NOMO-1 (cell line): Measurements from ENCODE around the gene PXN.
"Not testable (repeated sequence)": the region's sequence is repeated elsewhere in the genome, so short reads cannot be mapped to it uniquely, and the experiment has no call there.

ENCODE experiments used
- DNase-seq, 2 experiments: peaks; one replicate each; lab custom pipeline; 2025; ENCODE audit not compliant: unreplicated experiment in 2 of 2; lab: John Stamatoyannopoulos, UW

The PXN gene

DNA sequence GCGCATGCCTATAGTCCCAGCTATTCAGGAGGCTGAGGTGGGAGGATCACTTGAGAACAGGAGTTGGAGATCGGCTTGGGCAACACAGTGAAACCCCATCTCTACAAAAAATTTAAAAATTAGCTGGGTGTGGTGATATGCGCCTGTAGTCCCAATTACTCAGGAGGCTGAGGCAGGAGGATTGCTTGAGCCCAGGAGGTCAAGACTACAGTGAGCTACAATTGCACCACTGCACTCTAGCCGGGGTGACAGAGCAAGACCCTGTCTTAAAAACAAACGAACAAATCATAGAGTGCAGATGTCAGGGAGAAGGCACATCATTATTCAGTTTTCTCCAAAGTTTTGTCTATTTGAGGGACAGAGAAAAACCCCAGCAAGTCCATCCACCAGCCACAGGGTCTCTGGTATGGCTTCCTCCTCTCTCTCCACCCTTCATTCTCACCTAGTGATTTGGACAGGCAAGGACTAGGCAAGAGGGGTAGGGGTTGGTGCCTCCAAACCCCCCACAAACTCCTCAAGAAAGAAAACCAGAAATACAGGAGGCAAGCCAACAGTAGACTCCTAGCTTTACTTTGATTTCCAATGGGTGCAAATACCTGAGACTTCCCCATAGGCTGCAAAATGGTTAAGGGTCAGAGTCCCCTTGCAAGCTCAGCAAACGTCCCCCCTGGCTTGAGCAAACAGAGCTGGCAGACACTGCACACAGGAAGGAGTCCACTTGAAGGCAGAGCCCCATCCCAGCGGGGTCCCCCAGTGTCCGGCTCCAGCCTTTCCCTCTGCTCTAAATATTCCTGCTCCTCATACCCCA is 38.1 kb downstream of the PXN start:
- no peak for DNase-seq

DNA sequence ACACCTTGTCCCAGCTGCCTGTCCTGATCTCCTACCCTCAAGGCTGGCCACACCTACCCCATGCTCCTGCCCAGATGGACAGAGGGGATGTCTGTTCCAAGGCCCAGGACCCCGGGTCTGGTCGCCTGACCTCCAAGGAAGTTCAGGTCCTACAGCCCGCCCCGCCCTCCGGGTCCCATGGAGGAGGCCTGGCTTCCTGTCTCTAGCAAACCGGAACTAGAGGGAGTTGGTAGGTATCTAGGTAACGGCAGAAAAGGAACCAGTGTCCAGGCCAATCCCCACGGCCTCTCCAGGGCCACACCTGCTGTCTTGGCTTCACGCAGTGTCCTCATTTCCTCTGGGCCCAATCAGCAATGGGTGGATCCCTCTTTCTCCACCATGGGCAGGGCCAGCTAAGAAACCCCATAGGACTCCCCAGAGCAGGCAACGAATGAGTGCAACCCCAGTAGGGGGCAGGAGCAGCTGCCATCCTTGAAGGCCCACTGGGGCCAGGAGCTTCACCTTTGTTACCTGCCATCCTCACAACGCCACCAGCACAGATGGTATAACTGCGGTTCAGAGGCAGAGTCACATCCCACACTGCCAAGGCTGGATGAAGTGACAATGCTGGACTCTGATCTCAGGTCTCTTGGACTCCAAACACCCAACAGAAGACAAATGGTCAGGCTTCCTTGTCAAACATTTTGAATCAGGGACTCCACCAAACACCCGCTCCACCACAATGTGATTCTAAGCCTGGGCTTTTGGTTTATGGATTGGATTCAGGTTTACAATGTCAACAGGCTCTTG is 39.5 kb downstream of the PXN start:
- peak; percentile 31 to 53 for DNase-seq

DNA sequence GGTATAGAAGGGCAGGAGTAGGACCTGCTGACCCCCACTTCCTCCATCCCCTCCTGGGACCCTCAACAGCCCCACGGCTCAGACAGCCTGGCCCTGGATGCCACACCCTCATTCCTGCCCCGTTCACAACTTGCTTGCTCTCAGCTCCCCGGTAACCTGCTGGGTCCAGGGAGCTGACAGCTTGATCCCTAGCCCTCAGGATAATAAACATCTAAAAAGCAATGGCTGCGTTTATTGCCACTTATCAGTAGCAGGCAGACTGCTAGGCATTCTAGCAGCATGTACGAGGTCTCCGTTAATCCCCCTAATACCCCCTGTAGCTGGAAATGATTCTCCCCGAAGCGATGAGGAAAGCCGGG is 40.4 kb downstream of the PXN start:
- DNase-seq: no peak

DNA sequence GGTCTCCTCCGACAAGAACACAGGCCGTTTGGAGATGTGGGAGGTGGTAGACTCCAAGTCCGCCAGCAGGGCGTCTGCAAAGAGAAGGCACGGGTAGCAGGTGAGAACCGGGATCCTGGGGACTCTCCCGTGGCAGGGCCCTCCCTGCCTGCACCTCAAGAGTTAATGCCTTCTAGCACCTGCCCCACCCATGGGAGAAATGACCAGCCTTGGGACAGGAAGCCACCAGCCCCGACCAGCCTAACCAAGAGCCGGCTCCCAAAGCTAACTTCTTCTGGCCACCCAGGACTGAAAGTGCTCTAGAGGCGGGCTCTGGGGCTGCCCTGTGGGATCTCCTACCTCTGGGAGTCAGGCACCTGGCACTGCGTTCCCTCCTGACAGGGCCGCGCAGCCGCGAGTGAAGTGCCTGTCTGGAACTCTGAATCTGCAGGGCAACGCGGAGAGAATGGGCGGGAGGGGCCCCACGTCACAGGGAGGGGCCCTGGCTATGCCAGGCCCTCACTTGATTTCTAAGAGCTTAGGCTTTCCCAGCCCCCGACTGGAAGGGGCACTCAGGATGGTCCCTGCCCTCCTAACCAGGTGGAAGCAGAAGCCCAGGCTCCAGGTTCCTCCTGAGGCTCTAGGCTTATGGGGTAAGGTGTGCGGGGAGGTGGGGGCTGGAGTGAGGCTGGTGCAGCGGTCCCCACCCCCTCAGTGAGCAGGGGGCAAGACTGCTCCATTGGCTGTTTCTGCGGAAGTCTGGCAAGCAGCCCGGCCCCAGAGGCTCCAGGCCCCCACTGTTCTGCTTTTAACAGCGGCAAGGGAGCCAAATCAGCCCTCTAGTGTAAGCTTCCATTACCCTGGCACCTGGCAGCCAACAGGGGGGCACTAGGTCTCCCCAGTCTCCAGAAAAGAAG is 41.0 kb downstream of the PXN start:
- DNase-seq: no peak

DNA sequence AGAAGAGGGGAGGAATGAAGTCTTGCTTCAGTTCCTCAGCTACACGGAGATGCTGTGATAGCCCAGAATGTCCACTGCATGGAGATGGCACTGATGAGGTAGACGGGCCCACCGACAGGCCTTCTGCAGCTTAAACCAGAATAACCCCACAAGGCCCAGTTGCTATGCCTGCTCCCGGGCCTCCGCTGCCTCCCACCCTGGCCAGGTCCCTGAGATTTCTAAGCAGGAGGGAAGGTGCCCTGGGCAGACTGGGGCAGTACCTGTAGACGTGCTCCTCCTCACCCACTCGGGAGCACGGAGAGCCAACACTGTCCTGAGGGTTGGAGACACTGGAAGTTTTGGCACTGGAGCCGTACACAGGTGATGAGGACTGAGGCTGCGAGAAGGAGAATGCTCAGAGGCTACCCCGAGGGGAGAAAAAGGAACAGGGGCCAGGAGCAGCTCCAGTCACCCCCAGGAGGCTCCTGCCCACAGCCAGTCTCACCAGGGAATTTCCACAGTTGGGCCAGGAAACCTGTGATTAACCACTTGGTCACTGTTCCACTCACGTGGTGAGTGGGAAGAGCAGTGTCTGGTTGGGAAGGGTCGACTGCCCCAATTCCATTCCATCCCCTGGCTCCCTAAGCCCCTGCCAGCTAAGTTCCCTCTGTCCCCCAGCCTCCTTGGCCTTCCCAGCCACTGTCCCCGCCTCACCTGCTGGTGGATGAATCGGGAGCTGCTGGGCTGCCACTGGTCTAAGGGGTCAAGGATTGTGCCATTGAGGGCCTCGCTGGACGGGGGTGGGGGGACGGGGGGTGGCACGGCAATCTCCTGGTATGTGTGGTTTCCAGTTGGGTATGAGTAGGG is 41.8 kb downstream of the PXN start:
- no peak for DNase-seq

DNA sequence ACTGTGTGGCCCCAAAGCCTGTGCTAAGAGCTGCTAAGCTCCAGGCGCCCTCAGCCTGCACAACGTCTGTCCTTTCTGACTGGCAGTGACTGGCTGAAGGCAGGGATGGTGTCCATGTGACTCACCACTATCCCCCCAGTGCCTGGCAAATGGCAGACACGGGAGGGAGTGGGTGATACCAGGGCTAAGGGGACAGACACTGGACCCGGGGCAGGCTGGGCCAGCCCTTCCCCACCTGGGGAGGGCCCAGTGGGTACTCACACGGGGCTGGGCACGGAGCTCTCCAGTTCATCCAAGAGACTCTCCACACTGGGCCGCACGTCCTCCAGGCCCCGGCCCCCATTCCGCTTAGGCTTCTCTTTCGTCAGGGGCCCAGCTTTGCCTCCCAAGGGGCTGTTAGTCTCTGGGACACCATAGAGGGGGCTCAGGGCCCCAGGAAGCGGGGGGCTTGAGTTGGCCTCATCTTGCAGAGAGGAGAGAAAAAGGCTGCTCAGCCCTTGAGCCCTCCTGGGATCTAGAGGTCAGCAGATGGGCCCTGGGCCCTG is 43.2 kb downstream of the PXN start:
- DNase-seq: no peak

DNA sequence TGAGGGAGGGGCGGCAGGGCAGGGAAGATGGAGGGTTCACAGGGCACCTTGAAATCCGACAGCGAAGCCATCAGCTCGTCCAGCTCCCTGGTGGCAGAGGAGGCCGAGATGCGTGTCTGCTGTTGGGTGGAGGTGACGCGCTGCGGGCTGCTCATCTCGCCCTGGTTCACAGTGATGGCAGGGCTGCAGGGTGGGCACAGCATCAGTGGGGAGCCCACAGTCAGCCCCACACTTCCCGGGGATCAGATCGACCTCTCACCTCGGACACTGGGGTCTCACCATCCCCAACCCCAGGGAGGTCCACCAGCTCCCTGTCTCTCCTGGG is 44.0 kb downstream of the PXN start:
- no peak for DNase-seq

DNA sequence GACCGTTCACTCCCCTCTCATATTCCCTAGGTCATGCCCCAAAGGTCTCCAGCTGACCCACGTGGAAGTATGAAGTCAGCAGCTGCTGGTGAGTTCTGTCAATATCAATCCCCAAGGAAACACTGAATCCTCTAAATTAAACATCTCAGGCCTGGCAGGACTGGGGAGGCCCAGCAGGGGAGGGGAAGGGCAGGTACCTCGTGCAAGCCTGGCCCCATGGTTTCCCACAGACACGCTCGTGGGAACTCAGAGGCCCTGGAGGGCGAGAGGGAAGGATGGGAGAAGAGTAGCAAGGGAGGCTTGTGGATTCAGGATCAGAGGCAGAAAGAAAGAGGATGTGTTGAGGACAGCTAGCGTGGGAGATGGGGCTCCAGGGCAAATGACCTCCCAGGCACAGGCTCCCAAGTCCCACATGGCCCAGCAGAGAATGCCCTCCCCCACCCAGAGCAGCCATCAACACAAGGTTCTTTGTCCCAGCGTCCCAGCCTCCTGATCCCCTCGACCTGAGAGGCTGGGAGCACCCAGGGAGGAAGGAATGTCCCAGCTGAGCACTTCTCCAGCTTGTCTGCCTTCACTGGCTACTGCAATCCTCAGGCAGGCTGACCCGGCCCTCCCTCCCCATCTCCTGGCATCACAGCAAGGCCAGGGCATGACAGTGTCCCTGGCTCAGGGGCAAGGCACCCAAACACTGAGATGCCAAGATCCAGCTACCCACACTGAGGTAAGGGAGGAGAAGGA is 44.5 kb downstream of the PXN start:
- no peak for DNase-seq

DNA sequence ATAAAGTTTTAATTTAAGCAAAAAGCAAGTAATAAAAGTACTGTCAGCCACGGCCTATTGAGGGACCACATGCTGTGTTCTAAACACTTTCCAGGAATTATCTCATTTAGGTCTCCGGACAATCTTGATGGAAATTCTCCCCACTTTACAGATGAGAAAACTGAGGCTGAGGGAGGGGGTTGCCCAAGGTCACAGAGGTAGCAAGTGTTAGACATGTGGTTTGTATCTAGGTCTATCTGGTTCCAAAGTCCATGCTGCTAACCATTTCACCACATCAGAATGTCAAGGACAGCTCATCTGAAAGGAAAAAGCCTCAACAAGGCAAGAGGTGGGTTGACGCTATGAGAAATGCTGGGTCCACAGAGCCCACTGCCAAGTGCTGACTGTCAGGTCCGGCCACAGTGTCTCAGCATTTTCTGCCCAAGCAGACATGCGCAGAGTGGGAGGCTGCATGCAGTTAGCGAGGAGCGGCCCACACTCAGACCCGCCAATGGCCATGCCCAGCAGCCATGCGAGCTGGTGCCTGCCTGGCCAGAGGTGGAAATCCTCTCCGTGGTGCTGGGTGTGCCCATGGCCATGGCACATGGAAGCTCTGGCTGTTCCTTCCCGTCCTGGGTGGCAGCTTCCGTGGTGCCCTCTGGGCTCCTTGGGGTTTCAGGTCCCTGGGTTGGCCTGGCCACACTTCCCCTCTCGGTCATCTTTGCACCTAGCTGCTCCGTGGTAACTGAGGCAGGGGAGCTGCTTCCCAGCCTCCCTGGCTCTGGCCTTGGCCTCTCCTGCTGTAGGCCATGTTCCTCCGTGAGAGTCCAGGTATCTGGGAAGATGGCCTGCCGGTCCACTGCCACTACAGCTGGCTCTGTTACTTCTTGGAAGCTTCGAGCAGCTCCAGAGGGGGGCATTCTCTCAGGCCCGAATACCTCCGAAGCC is 46.6 kb downstream of the PXN start:
- no peak for DNase-seq

DNA sequence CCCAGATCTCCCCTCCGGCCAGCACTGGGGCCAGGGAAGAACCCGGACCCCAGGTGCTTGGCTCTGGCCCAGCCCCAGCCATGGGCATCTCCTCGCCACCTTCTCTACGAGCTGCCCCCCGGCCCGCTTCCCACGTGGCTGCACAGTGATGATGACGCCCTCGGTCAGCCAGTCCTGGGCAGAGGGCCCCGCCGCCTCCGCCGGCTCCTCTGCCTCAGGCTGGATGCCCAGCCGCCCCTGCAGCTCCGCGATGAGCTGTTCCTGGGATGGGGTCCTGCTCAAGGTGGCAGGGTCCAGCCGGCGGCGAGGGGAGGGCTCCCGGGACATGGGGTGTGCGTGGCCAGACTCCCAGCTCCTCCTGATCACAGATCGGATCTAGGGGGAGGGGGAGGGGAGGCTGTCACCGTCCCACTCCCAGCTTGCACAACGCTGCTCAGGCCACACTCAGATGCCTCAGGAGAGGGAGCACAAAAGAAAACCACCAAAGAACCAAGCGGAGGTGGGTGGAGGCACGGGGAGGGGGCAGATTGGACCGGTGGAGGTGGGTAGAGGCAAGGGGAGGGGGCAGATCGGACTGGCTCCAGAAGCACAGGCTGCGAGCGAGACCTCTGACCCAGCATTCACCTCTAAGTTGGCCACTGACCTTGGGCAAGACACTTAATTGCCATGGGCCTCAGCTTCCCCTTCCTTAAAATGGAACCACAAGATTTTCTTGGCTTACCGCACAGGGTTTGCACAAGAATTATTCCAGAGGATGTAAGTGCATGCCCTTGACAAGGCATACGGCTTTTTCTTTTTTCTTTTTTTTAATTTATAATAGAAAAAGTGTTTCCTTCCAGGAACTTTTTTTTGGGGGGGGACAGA is 48.6 kb downstream of the PXN start:
- peak; percentile 61 to 63 for DNase-seq

DNA sequence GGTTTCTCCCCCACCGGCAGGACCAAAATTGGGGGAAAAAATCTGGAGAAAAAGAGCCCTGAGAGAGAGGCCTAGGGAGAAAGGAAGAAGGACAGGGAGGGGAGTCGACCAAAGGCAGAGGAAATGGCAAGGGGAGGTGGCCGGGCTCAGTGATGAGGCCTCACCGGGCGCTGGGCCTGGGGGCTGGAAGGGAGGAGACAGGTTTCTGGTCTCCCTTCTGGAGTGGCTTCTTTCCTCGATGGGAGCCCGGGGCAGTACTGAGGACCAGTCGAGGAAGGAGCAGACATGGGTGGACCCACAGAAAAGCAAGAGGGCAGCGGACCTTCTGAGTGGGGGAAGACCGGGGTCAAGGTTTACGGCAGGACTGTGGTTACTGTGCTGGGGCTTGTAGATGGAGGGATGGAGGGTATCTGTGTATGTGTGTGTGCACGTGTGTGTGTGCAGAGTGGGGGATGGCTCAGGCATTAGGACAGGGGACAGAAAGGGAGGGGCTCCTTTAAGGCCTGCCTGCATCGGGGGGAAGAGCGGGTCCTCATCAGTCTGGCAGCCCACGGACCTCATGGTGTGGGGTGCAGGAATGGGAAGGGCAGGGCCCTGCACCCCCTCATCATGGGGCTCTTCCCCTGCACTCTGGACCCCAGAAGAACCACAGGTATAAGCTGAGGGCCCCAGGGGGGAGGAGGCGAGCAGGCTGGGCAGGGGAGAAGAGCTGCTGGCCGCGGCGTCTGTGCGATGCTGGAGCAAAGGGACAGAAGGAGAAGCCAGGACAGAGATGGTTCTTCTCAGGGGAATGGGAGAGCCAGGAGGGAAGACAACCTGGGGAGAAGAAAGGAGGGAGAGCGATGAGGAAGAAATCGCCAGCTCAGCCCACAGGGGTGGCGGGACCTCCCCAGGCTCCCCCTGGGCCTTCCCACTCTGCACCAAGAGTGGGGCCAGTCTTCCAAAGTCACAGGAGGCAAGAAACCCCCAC is 49.5 kb downstream of the PXN start:
- no peak for DNase-seq

DNA sequence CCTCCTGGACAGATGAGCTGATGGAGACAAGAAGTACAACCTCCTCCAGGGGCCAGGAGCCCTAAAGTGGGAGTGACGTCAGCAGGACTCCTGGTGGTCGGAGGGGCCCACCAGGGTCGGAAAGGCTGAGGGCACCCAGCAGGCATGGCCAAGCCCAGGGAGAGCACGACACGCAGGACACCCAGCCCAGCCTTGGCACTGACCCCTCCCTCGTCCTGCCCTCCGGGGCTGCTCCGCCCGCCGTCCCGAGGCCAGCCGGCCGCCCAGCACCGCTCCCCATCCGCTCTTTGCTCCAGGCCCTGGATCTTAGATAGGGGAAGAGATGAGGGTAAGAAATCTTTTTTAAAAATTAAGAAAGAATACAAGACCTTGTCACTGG is 50.2 kb downstream of the PXN start:
- no peak for DNase-seq

DNA sequence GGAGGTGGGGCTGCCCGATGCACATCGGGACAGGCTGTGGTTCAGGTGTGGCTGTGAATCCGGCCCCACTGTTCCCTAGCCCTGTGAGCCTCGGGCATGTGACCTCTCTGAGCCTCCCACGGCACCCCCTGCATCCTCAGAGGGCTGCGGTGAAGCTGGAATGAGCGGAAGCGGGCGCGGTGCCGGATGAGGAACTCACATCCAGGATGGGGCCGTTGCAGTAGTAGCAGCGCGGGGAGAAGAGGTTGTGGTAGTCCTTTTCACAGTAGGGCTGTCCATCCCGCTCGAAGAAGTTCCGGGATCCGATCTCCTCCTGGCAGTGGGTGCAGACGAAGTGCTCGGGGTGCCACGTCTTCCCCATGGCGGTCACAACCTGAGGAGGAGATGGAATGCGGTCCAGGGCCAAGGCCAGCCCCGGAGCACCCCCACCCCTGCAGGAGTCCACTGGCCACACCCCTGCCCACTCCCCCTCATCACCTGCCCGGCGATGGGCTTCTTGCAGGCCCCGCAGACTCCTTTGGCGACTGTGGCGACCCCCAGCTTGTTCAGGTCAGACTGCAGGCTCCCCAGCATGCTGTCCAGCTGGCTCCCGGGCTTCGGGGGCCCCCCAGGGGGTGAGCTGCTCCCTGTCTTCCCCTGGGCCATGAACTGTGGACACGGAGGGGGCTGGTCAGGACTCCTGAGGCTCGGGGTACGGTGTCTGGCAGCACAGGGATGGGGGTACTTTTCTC is 50.7 kb downstream of the PXN start:
- DNase-seq: no peak

DNA sequence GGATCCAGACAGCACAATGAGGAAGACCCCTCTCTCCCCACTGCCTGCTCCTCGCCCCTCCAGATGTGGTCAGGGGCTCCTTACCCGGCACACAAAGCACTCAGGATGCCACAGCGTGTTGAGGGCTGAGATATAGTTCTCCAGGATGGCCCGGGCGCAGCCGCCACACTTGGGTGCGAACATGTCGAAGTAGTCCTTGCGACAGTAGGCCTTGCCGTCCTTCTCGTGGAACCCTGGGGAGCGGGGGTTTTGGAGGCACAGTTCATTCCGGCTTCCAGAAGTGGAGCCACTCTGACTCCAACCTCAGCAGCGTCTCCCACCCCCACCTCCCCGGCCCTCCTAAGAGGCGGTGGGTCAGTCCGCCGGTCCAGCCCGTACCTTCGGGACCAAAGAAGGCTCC is 51.8 kb downstream of the PXN start:
- DNase-seq: no peak

DNA sequence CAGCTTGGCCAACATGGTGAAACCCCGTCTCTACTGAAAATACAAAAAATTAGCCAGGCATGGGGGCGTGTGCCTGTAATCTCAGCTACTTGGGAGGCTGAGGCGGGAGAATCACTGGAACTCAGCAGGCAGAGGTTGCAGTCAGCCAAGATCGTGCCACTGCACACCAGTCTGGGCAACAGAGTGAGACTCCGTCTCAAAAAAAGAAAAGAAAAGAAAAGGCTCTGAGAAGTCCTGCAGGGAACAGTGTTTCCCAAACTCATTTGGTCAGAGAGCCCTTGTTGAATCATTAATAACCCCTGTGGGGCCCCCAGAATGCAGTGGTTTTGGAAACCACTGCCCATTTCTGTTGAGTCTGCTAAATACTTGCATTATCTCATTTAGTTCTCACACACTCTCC is 52.3 kb downstream of the PXN start:
- not testable (repeated sequence) for DNase-seq

DNA sequence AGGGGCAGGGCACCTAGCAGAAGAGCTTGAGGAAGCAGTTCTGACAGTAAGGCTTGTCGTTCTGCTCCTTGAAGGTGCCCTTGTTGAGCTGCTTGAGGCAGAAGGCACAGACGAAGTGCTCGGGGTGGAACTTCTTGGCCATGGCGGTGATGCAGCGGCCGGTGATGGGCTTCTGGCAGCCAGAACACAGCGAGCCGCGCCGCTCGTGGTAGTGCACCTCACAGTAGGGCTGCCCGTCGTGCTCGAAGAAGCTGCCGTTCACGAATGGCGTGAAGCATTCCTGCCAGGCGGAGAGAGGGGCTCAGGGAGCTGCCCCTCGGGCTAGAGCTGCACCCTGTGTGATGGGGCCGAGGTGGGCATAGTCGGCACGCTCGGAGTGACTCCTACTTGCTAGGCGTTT is 53.2 kb downstream of the PXN start:
- DNase-seq: no peak
